HG02798 (cell line): ENCODE data around the gene CARHSP1.
"Not testable (repeated sequence)": the region's sequence is repeated elsewhere in the genome, so short reads cannot be mapped to it uniquely, and the experiment has no call there.

Experiments used
- ATAC-seq: cut with Tn5 transposase; IDR thresholded peaks from one replicate; pipeline ENCODE4 v1.9.1; 2021; ENCODE audit warnings: mild to moderate bottlenecking; ENCODE audit not compliant: unreplicated experiment, poor library complexity

The CARHSP1 gene

DNA sequence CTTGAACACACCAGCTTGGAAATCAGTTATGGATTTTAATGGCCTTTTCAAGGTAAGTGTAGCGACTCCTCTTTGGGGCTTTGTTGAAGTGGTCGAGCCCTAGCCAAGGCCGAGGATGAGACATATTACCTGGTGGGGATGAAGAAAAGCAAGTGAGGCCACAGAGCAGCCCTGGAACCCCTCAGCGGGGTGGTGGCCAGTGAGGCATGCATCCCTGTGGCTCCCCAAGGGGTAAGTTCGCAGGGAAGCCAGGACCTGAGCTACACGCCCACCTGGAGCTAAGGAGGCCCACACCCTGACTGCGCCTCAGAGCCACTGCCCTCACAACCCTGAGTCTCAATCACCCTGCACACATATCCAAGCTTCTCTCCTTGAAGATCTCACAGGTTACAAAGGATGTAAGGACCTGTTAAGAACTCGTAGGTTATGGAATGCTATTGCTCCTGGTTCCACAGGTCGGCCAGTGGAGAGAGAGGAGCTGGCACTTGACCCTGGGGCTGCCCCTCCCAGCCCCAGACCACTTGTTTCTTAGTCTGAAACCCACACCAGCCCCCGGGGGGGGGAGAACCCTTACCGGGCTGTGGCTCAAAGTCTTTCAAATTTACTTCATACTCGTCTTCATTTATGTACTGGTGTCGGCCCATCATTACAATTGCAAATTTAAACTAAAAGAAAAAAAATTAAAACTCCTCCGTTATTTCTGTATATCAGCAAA is 25.3 kb upstream of the CARHSP1 start:
- no peak for ATAC-seq

DNA sequence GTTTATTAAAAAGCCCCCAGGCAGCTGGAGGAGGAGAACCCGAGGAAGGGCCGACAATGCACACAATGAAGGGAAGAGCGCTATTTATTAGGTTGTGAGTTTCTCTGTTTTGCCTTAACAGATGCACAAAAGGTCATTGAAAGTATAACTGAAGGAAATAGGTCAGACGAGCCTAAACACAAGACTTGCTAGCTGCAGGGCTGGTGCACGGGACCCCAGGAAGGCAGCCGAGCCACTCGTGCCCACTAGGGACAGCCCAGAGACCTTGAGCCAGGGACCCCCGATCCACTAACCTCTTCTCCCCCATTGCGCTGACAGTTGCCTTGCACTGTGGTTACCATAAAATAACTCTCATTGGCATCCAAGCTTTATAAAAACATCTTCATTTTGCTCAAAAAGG is 24.6 kb upstream of the CARHSP1 start:
- no peak for ATAC-seq

DNA sequence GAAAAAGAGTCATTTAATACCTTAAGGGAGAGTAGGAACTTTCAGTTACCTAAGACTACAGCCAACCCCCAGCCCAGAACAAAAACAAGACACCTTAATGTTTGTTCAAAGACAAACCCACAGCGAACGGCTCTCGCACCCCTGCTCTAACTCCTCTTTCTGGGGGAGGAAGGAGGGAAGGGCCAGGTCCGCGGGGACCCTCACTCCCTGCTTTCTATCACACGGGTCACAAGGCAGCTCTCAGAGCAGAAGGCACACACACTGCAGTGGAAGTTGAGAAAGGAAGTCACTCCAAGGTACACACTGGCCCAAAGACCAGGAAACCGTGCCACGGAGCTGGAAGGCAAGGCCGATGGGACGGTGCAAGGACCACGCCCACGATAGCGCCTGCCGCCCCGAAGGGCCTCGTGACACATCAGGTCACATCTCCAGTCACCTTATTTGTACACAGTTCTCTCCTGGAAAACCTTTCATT is 23.3 kb upstream of the CARHSP1 start:
- peak; percentile 19 for ATAC-seq

DNA sequence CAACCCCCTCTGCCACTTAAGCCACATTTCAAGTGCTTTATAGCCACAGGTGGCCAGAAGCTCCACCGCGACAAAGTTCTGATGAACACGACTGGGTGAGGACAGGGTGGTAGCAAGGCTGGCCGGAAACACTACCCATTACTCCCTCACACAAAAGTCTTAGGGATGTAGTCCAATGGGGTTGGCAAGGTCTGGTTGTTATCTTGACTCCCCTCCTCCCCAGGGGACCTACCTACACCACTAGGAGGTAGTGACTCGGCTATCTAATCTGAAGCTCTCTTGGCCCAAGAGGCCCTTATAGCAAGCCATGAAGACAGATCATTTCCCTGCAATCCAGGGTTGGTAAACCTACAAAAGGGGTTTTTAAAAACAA is 21.7 kb upstream of the CARHSP1 start:
- ATAC-seq, result no peak

DNA sequence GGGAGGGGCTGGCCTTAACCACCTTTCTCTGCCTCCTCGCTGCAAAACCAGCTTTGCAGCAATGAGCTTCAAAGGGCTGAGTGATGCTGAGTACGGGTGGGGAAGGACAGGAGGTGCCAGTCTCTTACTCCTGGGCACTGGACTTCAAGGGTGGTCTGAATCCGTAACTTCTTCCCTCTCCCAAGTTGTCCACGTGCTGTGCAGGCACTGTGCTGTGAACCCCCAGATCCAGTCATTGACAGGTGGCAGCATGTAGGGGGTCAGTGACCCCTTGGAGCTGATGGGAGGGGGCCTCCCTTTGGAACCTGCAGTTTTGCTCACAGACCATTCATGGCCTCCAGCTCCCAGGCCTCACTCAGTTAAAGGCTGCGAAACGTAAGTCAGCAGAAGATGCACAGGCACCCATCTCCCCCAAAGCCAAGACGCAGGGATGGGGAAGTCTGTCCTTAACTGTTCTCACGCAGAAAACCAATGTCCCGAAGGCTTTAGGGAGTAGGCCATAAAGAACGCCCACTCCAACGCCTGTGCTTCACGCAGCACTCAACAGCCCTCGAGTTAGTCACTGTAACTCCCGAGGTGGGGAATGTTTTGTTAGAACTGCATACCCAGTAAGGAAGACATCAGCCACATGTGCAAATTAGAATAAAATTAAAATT is 21.2 kb upstream of the CARHSP1 start:
- no peak for ATAC-seq

DNA sequence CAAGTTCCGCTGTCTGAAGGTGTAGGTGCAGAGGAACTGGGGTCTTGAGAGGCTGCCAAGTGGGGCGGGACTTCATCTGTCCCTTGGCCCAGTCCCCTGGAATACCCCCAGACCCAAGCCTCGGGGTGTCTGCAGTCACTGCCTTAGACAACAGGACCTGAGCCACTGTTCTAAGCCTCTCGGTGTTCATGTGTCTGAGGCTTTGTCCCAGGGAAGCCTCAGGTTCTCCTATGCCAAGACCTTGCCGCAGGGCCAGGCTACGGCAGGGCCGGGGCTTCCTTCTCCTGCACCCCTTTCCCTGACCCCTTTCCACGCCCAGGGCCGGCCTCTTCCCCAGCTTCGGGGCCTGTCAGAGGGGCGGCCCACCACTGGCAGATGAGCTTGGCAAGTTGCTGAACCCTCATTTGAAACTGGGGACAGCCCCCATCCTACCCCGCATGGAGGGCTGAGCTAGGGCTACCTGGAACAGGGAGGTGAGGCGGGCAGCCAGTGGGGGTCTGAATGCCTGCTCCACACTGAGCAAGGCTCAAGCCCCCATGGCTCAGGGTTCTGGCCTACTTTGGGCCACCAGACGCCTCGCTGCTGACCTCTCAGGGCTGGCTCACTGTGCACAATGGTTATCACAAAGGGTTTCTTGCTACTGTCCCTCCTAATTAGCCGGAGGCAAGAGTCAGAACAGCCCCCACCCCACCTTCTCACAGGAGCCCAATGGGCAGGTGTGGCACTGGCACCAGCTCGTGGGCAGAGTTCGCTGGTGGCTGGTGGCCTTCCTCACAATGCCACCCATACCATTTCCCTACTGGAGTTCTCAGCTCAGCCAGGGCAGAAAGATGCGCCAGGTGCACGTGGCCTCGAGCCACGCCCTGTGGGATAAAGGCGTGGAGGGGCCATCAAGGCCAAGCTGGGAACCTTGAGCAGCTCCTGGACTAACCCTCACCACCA is 20.4 kb upstream of the CARHSP1 start:
- ATAC-seq, result no peak

DNA sequence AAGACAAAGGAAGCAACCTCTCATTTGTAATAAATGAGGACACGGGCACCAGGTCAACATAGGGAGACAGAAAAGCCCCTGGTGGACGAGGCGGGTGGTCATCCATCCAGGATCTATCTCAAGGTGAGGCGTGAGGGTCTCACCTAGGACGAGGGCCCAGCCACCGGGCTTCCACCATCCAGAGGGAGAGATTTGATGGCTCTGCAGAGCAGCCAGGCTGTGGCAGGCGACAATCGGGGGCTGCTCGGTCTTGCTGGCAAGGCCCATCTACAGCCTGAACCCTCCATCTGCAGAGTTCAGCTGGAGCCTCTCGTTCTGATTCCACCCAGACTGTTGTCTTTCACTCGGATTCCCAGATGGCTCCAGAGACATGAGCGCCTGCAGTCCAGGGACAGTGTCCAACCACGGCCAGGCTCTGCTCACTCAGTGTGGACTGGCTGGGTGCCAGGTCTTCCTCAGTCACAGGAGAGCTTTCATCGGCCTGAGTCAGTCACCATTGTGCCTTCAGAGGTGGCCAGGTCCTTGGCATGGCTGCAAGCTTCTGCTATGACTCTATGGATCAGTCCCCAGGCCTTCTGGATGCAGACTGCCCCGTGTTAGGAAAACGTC is 19.2 kb upstream of the CARHSP1 start:
- ATAC-seq, result no peak

DNA sequence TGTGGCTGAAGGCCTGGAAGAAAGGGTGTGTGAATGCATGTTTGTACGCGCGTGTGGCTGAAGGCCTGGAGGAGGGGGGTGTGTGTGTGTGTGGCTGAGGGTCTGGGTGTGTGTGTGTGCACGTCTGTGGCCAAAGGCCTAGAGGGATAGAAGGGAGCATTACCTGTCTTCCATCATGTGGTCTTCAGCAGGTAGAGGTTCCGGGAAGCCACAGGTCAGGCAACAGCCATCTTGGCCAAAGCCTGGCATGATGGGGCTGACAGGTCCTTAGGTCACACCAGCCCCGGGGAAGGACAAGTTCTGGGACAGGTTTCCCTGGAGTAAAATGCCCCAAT is 18.6 kb upstream of the CARHSP1 start:
- no peak for ATAC-seq

DNA sequence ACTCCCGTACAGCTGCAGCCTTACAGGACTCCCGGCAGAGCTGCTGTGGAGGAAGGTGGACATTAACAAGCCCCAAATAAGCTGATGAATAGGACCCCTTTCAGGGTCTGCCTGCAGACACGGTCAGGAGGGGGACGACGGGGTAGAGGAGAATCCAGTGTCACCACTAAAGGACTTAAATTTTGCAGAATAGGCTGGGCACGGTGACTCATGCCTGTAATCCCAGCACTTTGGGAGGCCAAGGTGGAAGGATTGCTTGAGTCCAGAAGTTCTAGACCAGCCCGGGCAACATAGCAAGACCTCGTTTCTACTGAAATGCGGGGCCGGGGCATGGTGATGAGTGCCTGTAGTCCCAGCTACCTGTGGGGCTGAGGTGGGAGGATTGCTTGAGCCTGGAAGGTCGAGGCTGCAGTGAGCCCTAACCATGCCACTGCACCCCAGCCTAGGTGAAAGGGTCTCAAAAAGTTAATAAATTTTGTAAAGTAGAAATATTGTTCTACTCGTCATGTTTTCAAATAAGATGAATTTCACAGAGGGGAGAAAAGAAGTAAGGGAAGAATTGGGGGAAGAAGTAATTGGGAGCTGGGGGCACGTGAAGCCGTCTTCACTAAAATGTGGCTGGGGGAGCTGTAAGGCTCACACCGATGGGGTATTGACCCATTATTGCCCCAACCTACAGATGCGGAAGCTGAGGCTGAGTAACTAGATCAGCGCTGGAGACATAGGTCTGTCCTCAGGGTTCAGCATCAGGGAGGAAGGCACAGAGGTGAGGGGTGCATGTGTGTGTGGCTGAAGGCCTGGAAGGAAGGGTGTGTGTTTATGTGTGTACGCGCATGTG is 18.0 kb upstream of the CARHSP1 start:
- ATAC-seq, result no peak

DNA sequence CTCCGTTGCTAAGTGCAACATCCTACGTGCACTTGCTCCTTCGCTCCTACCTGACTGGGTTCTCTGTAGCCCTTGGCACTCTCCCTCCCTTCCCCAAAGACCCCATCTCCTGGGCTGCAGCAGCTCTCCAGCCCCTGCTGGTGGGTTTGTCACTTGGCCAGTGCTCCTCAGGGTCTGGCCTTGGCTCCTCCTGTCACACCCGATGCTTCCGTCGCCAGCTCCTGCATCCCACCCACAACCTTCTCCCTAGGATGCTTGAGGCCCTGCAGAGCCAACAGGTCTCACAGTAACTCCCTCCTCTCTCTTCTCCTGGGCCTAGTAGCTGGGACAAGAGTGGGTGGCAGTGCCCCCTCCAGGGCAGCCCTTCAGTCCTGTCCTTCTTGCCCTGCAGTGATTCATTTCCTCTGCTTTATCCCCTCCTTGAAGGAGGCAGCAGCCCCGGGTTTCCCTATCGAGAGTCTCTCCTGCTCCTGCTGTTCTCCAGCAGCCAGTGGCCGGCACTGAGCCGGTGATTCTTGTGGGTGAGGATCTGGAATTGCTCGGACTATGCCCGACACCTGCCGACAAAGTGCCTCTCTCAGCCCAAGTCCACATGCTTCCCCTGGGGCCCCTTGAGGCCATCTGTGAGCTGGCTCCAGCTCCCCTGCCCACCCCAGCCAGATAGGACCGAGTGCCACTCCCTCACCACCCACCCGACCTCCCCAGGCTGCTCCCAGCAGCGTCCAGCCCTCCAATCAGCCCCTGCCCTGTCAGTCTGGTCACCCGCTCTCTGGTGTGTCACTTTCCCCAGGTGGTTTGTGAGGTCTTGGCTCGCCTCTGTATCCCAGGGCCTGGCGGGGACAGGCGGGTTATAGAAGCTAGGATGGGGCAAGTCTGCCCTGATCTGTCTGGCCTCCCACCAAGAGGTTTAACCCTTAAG is 17.1 kb upstream of the CARHSP1 start:
- ATAC-seq, result no peak

DNA sequence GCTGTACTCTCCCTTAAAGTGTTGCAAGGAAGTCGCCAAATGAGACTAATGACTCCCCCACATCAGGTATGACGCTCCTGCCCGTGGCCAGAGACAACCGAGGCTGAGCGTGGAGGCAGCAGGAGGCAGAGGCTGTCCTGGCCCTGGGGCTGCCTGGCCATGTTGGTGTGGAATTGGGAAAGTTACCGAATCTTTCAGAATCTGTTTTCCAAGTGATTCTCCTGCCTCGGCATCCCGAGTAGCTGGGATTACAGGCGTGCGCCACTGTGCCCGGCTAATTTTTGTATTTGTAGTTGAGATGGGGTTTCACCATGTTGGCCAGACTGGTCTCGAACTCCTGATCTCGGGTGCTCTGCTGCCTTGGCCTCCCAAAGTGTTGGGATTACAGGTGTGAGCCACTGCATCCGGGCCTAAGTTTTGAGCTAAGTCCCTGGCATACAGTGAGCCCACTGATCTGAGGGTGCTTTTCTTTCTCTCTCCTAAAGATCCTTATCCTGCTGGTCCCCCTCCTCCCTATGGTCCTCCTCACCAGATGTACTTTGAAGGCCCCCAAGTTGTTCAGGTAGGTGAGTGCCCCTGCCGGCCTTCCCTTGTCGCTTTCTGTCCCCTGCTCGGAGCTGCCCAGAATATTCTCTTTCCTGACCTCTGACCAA is 14.0 kb upstream of the CARHSP1 start:
- ATAC-seq, result no peak

DNA sequence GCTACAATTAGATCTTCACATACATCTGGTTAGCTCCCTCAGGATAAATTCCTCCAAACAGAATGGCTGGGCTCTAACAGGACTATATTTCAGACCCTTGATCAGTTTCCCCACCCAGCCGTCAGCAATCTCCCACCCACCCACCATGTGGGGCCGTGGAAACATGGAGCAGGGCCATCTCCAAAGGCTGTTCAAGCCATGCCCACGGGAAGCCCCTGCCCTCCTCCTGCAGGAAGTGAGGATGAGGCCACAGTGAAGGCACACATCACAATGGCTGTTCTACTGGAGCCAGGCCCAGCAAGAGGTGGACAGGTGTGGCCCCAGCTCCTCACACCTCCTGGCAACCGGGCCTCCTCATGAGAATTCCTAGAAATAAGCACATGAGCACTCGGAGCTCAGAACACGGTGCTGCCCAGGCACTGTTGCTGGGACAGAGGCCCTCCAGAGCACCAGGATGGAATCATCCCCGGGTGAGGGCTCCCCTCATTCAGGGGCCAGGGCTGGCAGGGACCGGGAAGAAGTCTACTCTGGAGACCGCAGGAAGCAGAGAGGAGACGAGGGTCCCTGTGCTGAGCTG is 13.3 kb upstream of the CARHSP1 start, which contains the start of gene LITAFD:
TSS of gene LITAFD (plus strand) at position 311 of the 577 bp plus-strand sequence. CDS start 2,005 bp downstream, outside the sequence.
- ATAC-seq, result no peak

DNA sequence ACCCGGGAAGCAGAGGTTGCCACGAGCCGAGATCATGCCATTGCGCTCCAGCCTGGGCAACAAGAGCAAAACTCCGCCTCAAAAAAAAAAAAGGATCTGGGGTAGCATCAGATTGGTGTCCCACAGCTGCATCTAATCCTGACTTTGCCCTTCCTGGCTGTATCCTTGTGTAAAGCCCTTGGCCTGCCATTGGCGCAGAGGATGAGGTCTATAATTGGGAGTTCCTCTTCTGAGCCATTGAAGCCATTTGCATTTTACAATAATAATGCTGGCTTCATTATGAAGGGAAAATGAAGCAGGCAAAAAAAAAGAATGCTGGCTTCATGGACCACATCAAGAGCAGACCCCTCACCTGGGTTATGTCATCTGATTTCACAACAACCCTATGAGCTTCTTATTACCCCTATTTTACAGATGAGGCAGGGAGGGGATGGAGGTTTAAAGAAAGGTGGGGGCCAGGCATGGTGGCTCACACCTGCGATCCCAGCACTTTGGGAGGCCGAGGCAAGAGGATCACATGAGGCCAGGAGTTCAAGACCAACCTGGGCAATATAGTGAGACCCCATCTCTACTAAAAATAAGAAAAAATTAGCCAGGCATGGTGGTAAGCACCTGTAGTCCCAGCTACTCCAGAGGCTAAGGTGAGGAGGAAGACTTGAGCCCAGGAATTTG is 12.2 kb upstream of the CARHSP1 start:
- no peak for ATAC-seq

DNA sequence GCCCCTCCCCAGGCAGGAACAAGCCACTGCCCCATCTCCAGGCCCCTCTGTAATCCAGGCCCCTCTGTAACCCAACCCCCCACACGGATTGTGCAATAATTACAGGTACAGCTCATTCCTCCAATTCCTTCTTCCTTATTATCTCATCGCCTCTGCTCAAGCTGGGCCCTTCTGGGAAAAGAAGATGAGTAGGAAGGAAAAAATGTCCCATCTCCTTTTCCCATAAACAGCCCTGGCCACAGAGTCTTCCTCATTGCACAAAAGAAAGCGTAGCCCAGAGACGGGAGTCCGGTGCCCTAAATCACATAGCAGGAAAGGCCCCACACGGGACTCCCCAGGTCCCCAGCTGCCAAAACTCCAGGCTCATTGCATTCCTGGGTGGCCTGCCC is 9.7 kb upstream of the CARHSP1 start:
- no peak for ATAC-seq

DNA sequence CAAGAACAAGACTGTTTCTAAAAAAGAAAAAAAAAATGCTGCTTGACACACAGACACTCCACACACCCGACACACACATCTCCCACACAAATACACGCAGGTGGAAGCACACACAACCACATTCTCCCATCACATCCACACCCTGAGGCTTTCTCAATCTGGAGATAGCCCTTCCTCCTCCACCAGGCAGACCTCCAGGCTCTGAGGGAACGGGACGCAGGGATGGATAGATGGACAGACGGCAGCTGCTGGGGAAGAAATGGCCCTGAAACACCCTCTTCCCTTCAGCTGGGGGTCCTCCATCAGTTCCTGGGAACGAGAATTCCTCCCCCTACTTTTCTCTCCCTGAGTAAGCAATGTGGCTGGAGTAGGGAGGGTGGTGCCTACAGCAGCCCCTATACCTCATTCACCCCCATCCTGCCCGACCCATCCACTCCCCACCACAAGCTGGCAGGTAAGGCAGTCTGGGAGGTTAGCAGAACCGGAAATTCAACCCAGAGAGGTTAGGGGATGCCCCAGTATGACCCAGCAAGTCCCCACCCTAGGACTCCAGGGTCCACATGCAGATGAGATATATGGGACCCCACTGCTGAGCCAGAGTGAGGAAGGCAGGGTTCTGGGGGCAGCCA is 9.2 kb upstream of the CARHSP1 start:
- ATAC-seq, result no peak

DNA sequence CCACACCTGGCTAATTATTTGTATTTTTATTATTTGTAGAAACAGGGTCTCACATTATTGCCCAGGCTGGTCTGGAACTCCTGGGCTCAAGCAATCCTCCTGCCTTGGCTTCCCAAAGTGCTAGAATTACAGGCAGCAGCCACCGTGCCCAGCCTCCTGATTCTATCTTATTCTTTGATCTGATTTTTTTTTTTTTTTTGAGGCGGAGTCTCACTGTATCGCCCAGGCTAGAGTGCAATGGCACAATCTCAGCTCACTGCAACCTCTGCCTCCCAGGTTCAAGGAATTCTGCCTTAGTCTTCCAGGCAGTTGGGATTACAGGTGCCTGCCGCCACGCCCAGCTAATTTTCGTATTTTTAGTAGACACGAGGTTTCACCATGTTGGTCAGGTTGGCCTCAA is 6.5 kb upstream of the CARHSP1 start:
- ATAC-seq, result not testable (repeated sequence)

DNA sequence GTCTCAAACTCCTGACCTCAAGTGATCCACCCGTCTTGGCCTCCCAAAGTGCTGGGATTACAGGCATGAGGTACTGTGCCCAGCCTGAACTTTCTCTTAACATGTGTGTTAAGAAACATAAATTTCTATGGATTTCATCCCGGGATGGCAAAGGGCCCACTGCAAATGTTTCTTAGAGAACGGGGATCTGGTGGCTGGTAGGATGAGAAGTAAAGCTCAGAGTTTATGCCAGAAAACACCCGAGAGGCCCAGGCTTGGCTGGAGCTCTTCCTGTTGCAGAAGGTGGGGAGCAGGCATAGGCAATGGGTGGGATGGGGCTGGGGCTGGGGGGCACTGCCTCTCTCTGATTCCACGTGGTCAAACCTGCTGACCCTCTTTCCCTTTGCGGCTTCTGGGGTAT is 5.6 kb upstream of the CARHSP1 start:
- no peak for ATAC-seq
